Neural progenitor cell (in vitro differentiated cells): ENCODE data around the gene MUC12. TPM values are rescaled to one million over a fixed set of nuclear protein-coding genes. Genes with fewer than 3 reads are reported as not detected.
"Not testable (repeated sequence)": the region's sequence is repeated elsewhere in the genome, so short reads cannot be mapped to it uniquely, and the experiment has no call there.

Experiments
- DNase-seq: peaks from one replicate; pipeline ENCODE4 v3.0.0-alpha.2; 2016; ENCODE audit warnings: low spot score
- H2AFZ ChIP-seq: fragments of 200-600 bp; sonication (generic); replicated peaks from 2 replicates; pipeline ENCODE4 v1.6.1; 2016; ENCODE audit warnings: antibody characterized with exemption
- H3F3A ChIP-seq: fragments of 200-600 bp; sonication (generic); 2 replicates; pipeline ENCODE4 v1.6.1; 2016; ENCODE audit warnings: antibody characterized with exemption, low read depth
- H3K27ac ChIP-seq: fragments of 200-600 bp; sonication (generic); 2 replicates; pipeline ENCODE4 v1.5.1; 2016; ENCODE audit warnings: mild to moderate bottlenecking
- H3K27me3 ChIP-seq: fragments of 200-600 bp; sonication (generic); 2 replicates; pipeline ENCODE4 v1.6.1; 2016; ENCODE audit warnings: mild to moderate bottlenecking, moderate library complexity
- H3K36me3 ChIP-seq: fragments of 200-600 bp; sonication (generic); 2 replicates; pipeline ENCODE4 v1.5.1; 2016
- H3K4me1 ChIP-seq: fragments of 200-600 bp; sonication (generic); 2 replicates; pipeline ENCODE4 v1.6.1; 2016; ENCODE audit warnings: mixed run types
- H3K4me2 ChIP-seq: fragments of 200-600 bp; sonication (generic); 2 replicates; pipeline ENCODE4 v1.6.1; 2016
- H3K4me3 ChIP-seq: fragments of 200-600 bp; sonication (generic); 2 replicates; pipeline ENCODE4 v1.5.1; 2016
- H3K79me2 ChIP-seq: fragments of 200-600 bp; sonication (generic); 2 replicates; pipeline ENCODE4 v1.6.1; 2016; ENCODE audit warnings: low read depth
- H3K9ac ChIP-seq: fragments of 200-600 bp; sonication (generic); 2 replicates; pipeline ENCODE4 v1.6.1; 2016
- H3K9me3 ChIP-seq: fragments of 200-600 bp; sonication (generic); 2 replicates; pipeline ENCODE4 v1.5.1; 2016; ENCODE audit warnings: low read depth
- H4K20me1 ChIP-seq: fragments of 200-600 bp; sonication (generic); 2 replicates; pipeline ENCODE4 v1.6.1; 2016; ENCODE audit warnings: low read depth
- H3K27ac Mint-ChIP-seq: 3 replicates; pipeline ENCODE4 v1.8.0; 2021; ENCODE audit warnings: mixed read lengths
- H3K27me3 Mint-ChIP-seq: 2 replicates; pipeline ENCODE4 v1.8.0; 2022; ENCODE audit warnings: low read depth, mild to moderate bottlenecking, inconsistent platforms, moderate library complexity, mixed read lengths; ENCODE audit not compliant: insufficient read depth
- H3K36me3 Mint-ChIP-seq: 3 replicates; pipeline ENCODE4 v1.8.0; 2021; ENCODE audit warnings: mixed read lengths
- H3K4me1 Mint-ChIP-seq: 3 replicates; pipeline ENCODE4 v1.8.0; 2021; ENCODE audit warnings: mixed read lengths
- H3K4me3 Mint-ChIP-seq: 3 replicates; pipeline ENCODE4 v1.8.0; 2021; ENCODE audit warnings: mild to moderate bottlenecking, moderate library complexity, mixed read lengths
- H3K9me3 Mint-ChIP-seq: 3 replicates; pipeline ENCODE4 v1.8.0; 2020; ENCODE audit warnings: mixed read lengths
- CTCF ChIP-seq: fragments of 200-600 bp; sonication (generic); IDR thresholded peaks from 2 replicates; pipeline ENCODE4 v1.5.1; 2017; ENCODE audit warnings: antibody characterized with exemption, mild to moderate bottlenecking
- EZH2 ChIP-seq: fragments of 200-600 bp; sonication (generic); IDR thresholded peaks from 2 replicates; pipeline ENCODE4 v1.6.1; 2017; ENCODE audit warnings: antibody characterized with exemption, mild to moderate bottlenecking, moderate library complexity
- EZH2phosphoT487 ChIP-seq: fragments of 200-600 bp; sonication (generic); IDR thresholded peaks from 2 replicates; pipeline ENCODE4 v1.6.1; 2017; ENCODE audit warnings: antibody characterized with exemption
- total RNA-seq: library from RNA; depleted of rRNA; stranded (reverse); fragments of >200 nt; gene quantifications from 2 replicates; pipeline ENCODE4 v1.2.3, GENCODE V29; 2015; ENCODE audit warnings: low replicate concordance

The MUC12 gene
- 4.2 TPM in 1 of 2 replicates, not detected in the other for total RNA-seq

GRCh38 chr7:100969066-100969615 lies at the start of gene MUC12:
Gene MUC12, plus strand, starts transcription at chr7:100969565. Its CDS starts 58 bp downstream, at chr7:100969623.
- H3K27ac Mint-ChIP-seq = no peak within 1 kb of the TSS
- no peaks in the 10 kb centered on the region for H3K9me3 ChIP-seq
- H3K36me3 Mint-ChIP-seq = no peaks in the 10 kb centered on the region
- no peak within 1 kb of the TSS for H3K4me3 Mint-ChIP-seq
- H3K9ac ChIP-seq = no peak within 1 kb of the TSS
- no peak within 1 kb of the TSS for H2AFZ ChIP-seq
- no peak within 1 kb of the TSS for H3K4me2 ChIP-seq
- no peak within 1 kb of the TSS for H3K4me3 ChIP-seq
- peaks cover 17% of the 10 kb centered on the region for H3F3A ChIP-seq
- peaks cover 50% of the 10 kb centered on the region for H3K27me3 ChIP-seq
- H3K4me1 ChIP-seq = peaks cover 8% of the 10 kb centered on the region
- H3K36me3 ChIP-seq = no peaks in the 10 kb centered on the region
- H3K9me3 Mint-ChIP-seq = peaks cover 2% of the 10 kb centered on the region
- H3K27ac ChIP-seq = no peak within 1 kb of the TSS
- H3K4me1 Mint-ChIP-seq = peaks cover 25% of the 10 kb centered on the region
- peaks cover 64% of the 10 kb centered on the region for H3K27me3 Mint-ChIP-seq
- no peak for DNase-seq
- TF ChIP-seq EZH2phosphoT487 (no peak), CTCF (no peak), EZH2 (no peak)
- H3K79me2 ChIP-seq = no peaks in the 10 kb centered on the region
- H4K20me1 ChIP-seq = peaks cover 8% of the 10 kb centered on the region

- not testable (repeated sequence) for H2AFZ ChIP-seq, H3K36me3 ChIP-seq, H3K4me2 ChIP-seq, H3K9ac ChIP-seq, H3K79me2 ChIP-seq, H3K36me3 Mint-ChIP-seq, H3K27ac ChIP-seq, H3K27me3 Mint-ChIP-seq, H4K20me1 ChIP-seq, H3K4me3 ChIP-seq, DNase-seq, H3K9me3 ChIP-seq, H3K4me1 Mint-ChIP-seq, H3F3A ChIP-seq, H3K27me3 ChIP-seq, H3K27ac Mint-ChIP-seq, H3K4me1 ChIP-seq, H3K9me3 Mint-ChIP-seq, H3K4me3 Mint-ChIP-seq
These were observed 49.5 kb upstream of the MUC12 start for GRCh38 chr7:100919779-100920437.

DNA sequence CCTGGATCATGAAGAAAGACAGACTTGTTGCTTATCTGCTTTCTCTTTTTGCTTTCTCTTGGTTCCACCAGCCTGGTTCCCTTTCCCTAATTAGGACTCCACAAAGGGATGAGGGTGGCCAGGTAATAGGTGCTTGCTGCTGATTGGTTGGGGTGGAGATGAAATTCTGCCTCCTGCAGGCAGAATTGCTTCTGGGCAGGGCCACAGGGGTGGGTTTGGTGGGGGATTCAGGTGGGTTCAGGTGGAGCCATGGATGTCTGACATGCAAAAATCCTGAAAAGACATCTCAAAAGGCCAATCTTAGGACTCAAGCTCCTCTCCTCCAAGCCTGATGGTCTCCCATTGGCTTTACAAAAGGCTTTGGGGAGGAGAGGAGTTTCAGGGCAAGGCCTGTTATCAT lies 48.3 kb upstream of the MUC12 start:
- Histone ChIP-seq H3K36me3 (no peaks in the 10 kb centered on the region), H3K4me2 (no peak overlapping the region), H3K27ac (no peak overlapping the region), H4K20me1 (no peaks in the 10 kb centered on the region), H3K79me2 (no peaks in the 10 kb centered on the region), H3K4me3 (no peak overlapping the region), H3K9me3 (no peaks in the 10 kb centered on the region), H3K4me1 (no peaks in the 10 kb centered on the region), H2AFZ (no peak overlapping the region), H3F3A (no peaks in the 10 kb centered on the region), H3K27me3 (no peaks in the 10 kb centered on the region), H3K9ac (no peak overlapping the region)
- TF ChIP-seq CTCF = no peak
- no peak for TF ChIP-seq EZH2
- no peak for TF ChIP-seq EZH2phosphoT487
- no peak overlapping the region for H3K27ac Mint-ChIP-seq
- no peak for DNase-seq
- H3K9me3 Mint-ChIP-seq = peaks cover 1% of the 10 kb centered on the region
- no peaks in the 10 kb centered on the region for H3K4me1 Mint-ChIP-seq
- no peaks in the 10 kb centered on the region for H3K36me3 Mint-ChIP-seq
- no peak overlapping the region for H3K4me3 Mint-ChIP-seq
- H3K27me3 Mint-ChIP-seq = peaks cover 2% of the 10 kb centered on the region

GRCh38 chr7:100923616-100924015 lies 45.7 kb upstream of the MUC12 start:
- H3K9me3 Mint-ChIP-seq, H3K36me3 ChIP-seq, H3K4me3 Mint-ChIP-seq, H3K27me3 Mint-ChIP-seq, DNase-seq, H3K27ac Mint-ChIP-seq, H3K27ac ChIP-seq, H3K4me3 ChIP-seq, H3K4me1 ChIP-seq, H3K9me3 ChIP-seq, H3K27me3 ChIP-seq, H4K20me1 ChIP-seq, H3F3A ChIP-seq, H3K79me2 ChIP-seq, H3K9ac ChIP-seq, H3K4me2 ChIP-seq, H2AFZ ChIP-seq, H3K4me1 Mint-ChIP-seq, H3K36me3 Mint-ChIP-seq: not testable (repeated sequence)
